Naive thymus-derived CD8-positive, alpha-beta T cell (primary cell): ENCODE data around the gene LRSAM1. TPM values are rescaled to one million over a fixed set of nuclear protein-coding genes. Genes with fewer than 3 reads are reported as not detected.

ENCODE experiments used
- ATAC-seq, 2 donors: fragments of 150-1000 bp; cut with Tn5 transposase in 1 of 2; sonication (Bioruptor Pico), chemical (Tn5 transposase) in 1 of 2; 1 replicate in 1 of 2; 2 replicates in 1 of 2; pipeline ENCODE4 v1.10.0; 2021; ENCODE audit warnings: mild to moderate bottlenecking in 2 of 2, moderate library complexity in 2 of 2
- POLR2A ChIA-PET: fragments of 350-600 bp; sonication (Branson Sonifier 250); formaldehyde crosslinking; loops from one replicate; lab custom pipeline; 2021; ENCODE audit warnings: antibody characterized with exemption; lab: Charles Lee
- DNase-seq, 10 donors: peaks; one replicate each; pipeline versions ENCODE4 v3.0.0 to v3.0.0-alpha.2; 2020 to 2022
- H3K27ac Mint-ChIP-seq, 10 donors: one replicate each; pipeline ENCODE4 v1.8.0; 2020 to 2022; ENCODE audit warnings: mild to moderate bottlenecking in 10 of 10, mixed read lengths in 10 of 10, moderate library complexity in 4 of 10, inconsistent platforms in 1 of 10
- H3K27me3 Mint-ChIP-seq, 5 donors: one replicate each; pipeline ENCODE4 v1.8.0; 2021 to 2022; ENCODE audit warnings: mixed read lengths in 5 of 5
- H3K36me3 Mint-ChIP-seq, 3 donors: one replicate each; pipeline ENCODE4 v1.8.0; 2020 to 2022; ENCODE audit warnings: mixed read lengths in 3 of 3, mild to moderate bottlenecking in 2 of 3, inconsistent platforms in 1 of 3
- H3K4me1 Mint-ChIP-seq, 4 donors: one replicate each; pipeline ENCODE4 v1.8.0; 2021 to 2022; ENCODE audit warnings: mixed read lengths in 4 of 4
- H3K4me3 Mint-ChIP-seq, 10 donors: one replicate each; pipeline ENCODE4 v1.8.0; 2020 to 2022; ENCODE audit warnings: mild to moderate bottlenecking in 10 of 10, mixed read lengths in 10 of 10, moderate library complexity in 6 of 10, inconsistent platforms in 1 of 10
- H3K9me3 Mint-ChIP-seq, 9 donors: one replicate each; pipeline ENCODE4 v1.8.0; 2020 to 2022; ENCODE audit warnings: mixed read lengths in 9 of 9, mild to moderate bottlenecking in 3 of 9, inconsistent platforms in 1 of 9, moderate library complexity in 1 of 9
- polyA plus RNA-seq, 3 donors: library from polyadenylated mRNA; unstranded; fragments of 300-500 nt; fragmentation: Illumina TruSeq; gene quantifications; one replicate each; pipeline ENCODE4 v1.2.3, GENCODE V29; 2021
- total RNA-seq, 8 experiments: library from RNA in 2 of 8; stranded (reverse) in 2 of 8; gene quantifications; one replicate each; pipeline ENCODE4 v1.2.3 and lab custom pipeline; 2021 to 2026

Gene LRSAM1
- total and polyA plus RNA-seq, 5 experiments from 2014 or later = 4.3 to 26.4 (median 9.6) TPM

GRCh38 chr9:127492616-127493015 is 41.3 kb downstream of the LRSAM1 start:
- Mint-ChIP-seq H3K36me3 (peaks cover 0 to 49% (median 2%) of the 10 kb centered on the region in 3 donors), H3K4me1 (no peaks in the 10 kb centered on the region), H3K27me3 (no peaks in the 10 kb centered on the region), H3K4me3 (no peak overlapping the region), H3K9me3 (no peaks in the 10 kb centered on the region), H3K27ac (peak overlapping the region in 1 of 10 donors; percentile 66)
- no peak for DNase-seq
- no peak for ATAC-seq
- POLR2A ChIA-PET = no interaction called here

DNA sequence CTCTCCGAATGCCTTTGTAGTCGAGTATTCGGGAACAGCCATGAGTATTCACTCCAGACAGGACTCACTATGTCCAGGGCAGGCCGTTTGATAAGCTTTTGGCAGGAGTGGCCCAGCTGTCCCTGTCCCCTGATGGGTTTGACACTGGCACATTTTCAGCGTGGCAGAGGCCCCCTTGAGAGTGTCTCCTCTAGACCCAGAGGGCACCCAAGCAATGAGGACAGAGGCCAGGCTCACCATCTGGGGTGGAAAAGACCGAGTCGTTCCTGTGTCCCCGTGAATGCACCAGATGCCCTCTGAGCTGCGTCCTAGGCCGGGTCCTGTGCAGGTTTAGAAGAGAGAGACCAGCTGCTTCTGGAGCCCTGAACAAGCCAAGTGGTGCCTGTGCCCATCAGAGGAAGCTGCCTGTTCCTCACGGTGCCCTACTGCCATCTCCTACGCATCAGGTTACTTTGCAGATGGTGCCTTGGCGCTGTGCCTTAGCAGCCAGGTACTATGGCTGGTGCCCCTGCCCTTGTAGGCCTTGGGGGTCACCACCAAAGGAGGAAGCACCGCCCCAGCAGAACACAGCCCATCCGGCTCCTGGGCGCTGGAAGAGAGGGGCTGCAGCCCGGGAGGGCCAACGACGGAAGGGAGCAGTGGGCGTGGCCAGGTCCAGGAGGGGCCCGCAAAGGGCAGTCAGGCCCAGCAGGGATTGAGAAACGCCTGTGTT is 42.4 kb downstream of the LRSAM1 start:
- H3K4me3 Mint-ChIP-seq = no peak overlapping the region
- no peaks in the 10 kb centered on the region for H3K4me1 Mint-ChIP-seq
- ATAC-seq (no peak), DNase-seq (no peak)
- H3K36me3 Mint-ChIP-seq = peaks cover 0 to 45% (median 2%) of the 10 kb centered on the region in 3 donors
- H3K27ac Mint-ChIP-seq = no peak overlapping the region
- POLR2A ChIA-PET = no interaction called here
- H3K27me3 Mint-ChIP-seq = no peaks in the 10 kb centered on the region
- no peaks in the 10 kb centered on the region for H3K9me3 Mint-ChIP-seq

DNA sequence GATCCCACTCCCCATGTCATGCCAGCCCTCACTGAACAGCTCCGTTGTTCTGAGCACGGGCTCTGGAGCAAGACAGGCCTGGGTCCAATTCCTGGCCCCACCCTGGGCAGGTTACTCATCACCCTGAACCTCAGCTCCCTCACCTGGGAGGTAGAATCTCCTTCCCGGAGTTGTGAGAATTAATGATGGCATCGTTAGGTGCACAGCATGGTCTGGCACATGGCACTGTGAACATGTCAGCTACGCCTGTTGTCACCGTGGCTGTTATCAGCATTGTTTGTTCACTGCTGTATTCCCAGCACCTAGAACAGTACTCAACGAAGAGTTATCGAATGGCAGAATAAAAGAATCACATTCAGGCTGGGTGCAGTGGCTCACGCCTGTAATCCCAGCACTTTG is 43.0 kb downstream of the LRSAM1 start:
- H3K36me3 Mint-ChIP-seq = peaks cover 0 to 42% (median 2%) of the 10 kb centered on the region in 3 donors
- POLR2A ChIA-PET = interaction anchor here (0.6 kb wide), 1 partner anchor 8 kb away, joined by 4 read pairs; no protein-coding TSS in a partner anchor

DNA sequence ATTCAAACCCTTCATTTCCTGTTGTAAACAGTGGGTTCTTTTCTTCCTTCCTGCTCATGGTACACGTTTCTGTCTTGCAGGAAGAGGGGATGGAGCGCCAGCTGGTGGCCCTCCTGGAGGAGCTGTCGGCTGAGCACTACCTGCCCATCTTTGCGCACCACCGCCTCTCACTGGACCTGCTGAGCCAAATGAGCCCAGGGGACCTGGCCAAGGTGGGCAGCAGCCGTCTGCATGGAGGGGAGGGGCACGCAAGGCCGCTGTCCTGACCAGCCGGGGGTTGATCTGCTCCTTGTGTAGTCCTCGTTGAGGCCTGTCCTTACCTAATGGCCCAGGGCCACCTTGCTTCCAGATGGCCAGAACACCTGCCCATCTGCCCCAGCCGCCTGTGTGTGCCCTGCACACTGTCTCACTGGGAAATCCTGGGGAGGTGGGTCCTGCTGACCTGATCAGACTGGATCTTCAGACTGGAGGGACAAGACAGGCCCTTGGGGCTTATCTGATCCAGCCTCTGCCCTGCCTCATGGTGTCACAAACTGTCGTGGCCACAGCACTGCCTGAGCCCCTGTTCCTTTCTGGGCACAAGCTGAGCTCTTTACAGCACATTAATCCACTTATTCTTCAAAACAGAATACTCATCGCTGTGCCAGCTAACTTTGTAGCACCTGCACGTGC is 44.7 kb downstream of the LRSAM1 start:
- H3K9me3 Mint-ChIP-seq = no peaks in the 10 kb centered on the region
- DNase-seq (peak in 1 of 10 donors; percentile 36), ATAC-seq (no peak)
- H3K4me3 Mint-ChIP-seq = no peak overlapping the region
- POLR2A ChIA-PET = no interaction called here
- no peaks in the 10 kb centered on the region for H3K27me3 Mint-ChIP-seq
- H3K36me3 Mint-ChIP-seq = peaks cover 0 to 35% (median 2%) of the 10 kb centered on the region in 3 donors
- peak overlapping the region in 2 of 10 donors; percentile 35 to 78 for H3K27ac Mint-ChIP-seq
- no peaks in the 10 kb centered on the region for H3K4me1 Mint-ChIP-seq

More for the DNA sequence above, 43.0 kb downstream of the LRSAM1 start:
- DNase-seq (no peak), ATAC-seq (no peak)
- H3K27ac Mint-ChIP-seq = no peak overlapping the region
- H3K4me3 Mint-ChIP-seq = no peak overlapping the region
- H3K27me3 Mint-ChIP-seq = no peaks in the 10 kb centered on the region
- no peaks in the 10 kb centered on the region for H3K4me1 Mint-ChIP-seq
- no peaks in the 10 kb centered on the region for H3K9me3 Mint-ChIP-seq

DNA sequence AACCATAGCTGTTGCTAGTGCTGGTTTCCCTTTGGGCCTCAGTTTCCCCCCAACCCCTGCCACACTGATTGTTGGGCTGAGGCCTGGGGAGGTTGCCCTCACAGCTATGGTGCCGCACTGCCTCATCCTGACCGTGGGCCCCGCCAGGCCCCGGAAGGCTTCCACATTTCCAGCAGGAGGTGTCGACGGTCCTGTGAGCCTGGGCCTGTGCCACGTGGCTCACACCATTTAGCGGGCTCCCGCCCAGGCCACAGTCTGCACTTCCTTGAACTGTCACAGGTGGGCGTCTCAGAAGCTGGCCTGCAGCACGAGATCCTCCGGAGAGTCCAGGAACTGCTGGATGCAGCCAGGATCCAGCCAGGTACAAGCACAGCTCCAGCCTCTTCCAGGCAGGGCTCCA is 45.7 kb downstream of the LRSAM1 start:
- DNase-seq (no peak), ATAC-seq (no peak)
- Mint-ChIP-seq H3K27ac (no peak overlapping the region), H3K4me3 (no peak overlapping the region), H3K27me3 (no peaks in the 10 kb centered on the region), H3K4me1 (no peaks in the 10 kb centered on the region), H3K36me3 (peaks cover 0 to 33% (median 2%) of the 10 kb centered on the region in 3 donors), H3K9me3 (no peaks in the 10 kb centered on the region)
- POLR2A ChIA-PET = no interaction called here

GRCh38 chr9:127497656-127498290 is 46.5 kb downstream of the LRSAM1 start:
- no peak for ATAC-seq
- Mint-ChIP-seq H3K36me3 (peaks cover 0 to 27% (median 2%) of the 10 kb centered on the region in 3 donors), H3K27me3 (no peaks in the 10 kb centered on the region), H3K9me3 (no peaks in the 10 kb centered on the region), H3K4me1 (no peaks in the 10 kb centered on the region), H3K27ac (no peak overlapping the region), H3K4me3 (no peak overlapping the region)
- peak in 1 of 10 donors; percentile 34 for DNase-seq
- POLR2A ChIA-PET = interaction anchor here (1.6 kb wide), 1 partner anchor 237 kb away, joined by 3 read pairs; the partner anchor contains the start of gene TOR2A

DNA sequence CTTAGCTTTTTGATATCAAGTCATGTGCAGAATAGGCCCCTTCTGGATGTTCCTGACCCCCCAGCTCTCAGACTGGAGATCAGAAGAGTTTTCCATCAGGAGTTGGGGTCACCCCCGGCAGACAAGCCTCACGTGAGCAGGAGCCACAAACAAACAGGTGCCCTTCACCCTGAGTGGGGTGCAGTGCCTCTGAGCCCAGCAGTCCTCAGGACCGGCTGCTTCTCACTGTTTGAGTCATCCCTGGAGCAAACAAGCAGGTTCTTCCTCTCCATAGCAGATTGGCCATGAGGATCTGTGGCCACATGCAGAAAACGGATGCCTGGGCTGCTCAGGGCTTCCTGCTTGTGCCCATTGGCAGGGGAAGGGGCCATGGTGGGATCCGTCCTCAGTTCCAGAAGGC is 47.0 kb downstream of the LRSAM1 start:
- ATAC-seq (no peak), DNase-seq (peak in 1 of 10 donors; percentile 37)
- Mint-ChIP-seq H3K36me3 (peaks cover 0 to 24% (median 2%) of the 10 kb centered on the region in 3 donors), H3K9me3 (no peaks in the 10 kb centered on the region), H3K4me1 (no peaks in the 10 kb centered on the region), H3K27ac (peak overlapping the region in 1 of 10 donors; percentile 79), H3K4me3 (no peak overlapping the region), H3K27me3 (no peaks in the 10 kb centered on the region)
- POLR2A ChIA-PET = interaction anchor here (1.6 kb wide), 1 partner anchor 236 kb away, joined by 3 read pairs; the partner anchor contains the start of gene TOR2A

- Mint-ChIP-seq H3K9me3 (no peaks in the 10 kb centered on the region), H3K4me3 (no peak overlapping the region), H3K36me3 (peaks cover 0 to 15% (median 2%) of the 10 kb centered on the region in 3 donors), H3K27ac (peak overlapping the region in 2 of 10 donors; percentile 29 to 32), H3K27me3 (no peaks in the 10 kb centered on the region), H3K4me1 (peaks cover 0 to 3% (median 0%) of the 10 kb centered on the region in 4 donors)
- POLR2A ChIA-PET = no interaction called here
- ATAC-seq (no peak), DNase-seq (peak in 1 of 10 donors; percentile 32)
Observed at GRCh38 chr9:127500399-127500798, 49.1 kb downstream of the LRSAM1 start.

GRCh38 chr9:127500862-127501261 is 49.6 kb downstream of the LRSAM1 start:
- peak in 1 of 10 donors; percentile 53 for DNase-seq
- no peak overlapping the region for H3K27ac Mint-ChIP-seq
- no peaks in the 10 kb centered on the region for H3K9me3 Mint-ChIP-seq
- no peak for ATAC-seq
- H3K4me3 Mint-ChIP-seq = no peak overlapping the region
- peaks cover 0 to 13% (median 2%) of the 10 kb centered on the region in 3 donors for H3K36me3 Mint-ChIP-seq
- H3K4me1 Mint-ChIP-seq = peaks cover 0 to 3% (median 0%) of the 10 kb centered on the region in 4 donors
- H3K27me3 Mint-ChIP-seq = no peaks in the 10 kb centered on the region
- POLR2A ChIA-PET = no interaction called here

DNA sequence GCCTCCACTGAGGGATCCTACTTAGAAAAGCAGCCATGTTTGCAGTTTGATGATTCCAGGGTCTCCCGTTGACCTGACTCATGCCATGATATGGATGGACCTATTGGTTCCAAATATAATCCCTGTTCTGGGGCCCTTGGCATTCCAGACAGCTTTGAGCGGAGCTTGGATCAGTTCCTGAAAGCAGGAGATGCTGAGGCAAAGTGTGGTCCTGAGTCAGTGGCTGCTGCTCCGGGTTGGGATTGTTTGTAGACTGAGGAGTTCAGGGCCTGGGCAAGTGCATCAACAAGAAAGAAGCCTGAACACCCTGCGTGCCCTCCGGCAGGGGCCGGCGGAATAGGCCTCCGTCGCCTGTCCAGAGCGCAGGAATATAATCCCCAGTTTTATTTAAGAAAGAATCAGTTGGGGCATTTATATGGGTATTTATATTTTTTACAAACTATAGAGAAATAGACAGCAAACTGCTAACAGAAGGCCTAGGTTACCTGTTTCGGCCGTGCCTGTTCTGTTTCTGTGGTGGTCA is 50.6 kb downstream of the LRSAM1 start:
- Mint-ChIP-seq H3K27ac (no peak overlapping the region), H3K27me3 (no peaks in the 10 kb centered on the region), H3K4me1 (peaks cover 0 to 3% (median 0%) of the 10 kb centered on the region in 4 donors), H3K4me3 (no peak overlapping the region), H3K9me3 (no peaks in the 10 kb centered on the region), H3K36me3 (peaks cover 0 to 6% (median 0%) of the 10 kb centered on the region in 3 donors)
- POLR2A ChIA-PET = interaction anchor here (0.7 kb wide), 3 partner anchors 7 to 781 kb away, joined by 3 to 7 read pairs (median 4); no protein-coding TSS in a partner anchor
- DNase-seq (peak in 1 of 10 donors; percentile 13), ATAC-seq (no peak)

GRCh38 chr9:127502706-127503378 is 51.5 kb downstream of the LRSAM1 start:
- POLR2A ChIA-PET = interaction anchor here (0.6 to 0.9 kb wide), 5 partner anchors 8 to 780 kb away, joined by 3 to 7 read pairs (median 4); partner anchors contain the start of gene TOR2A
- peak in 1 of 10 donors; percentile 54 for DNase-seq

More at GRCh38 chr9:127502706-127503378, 51.5 kb downstream of the LRSAM1 start:
- Mint-ChIP-seq H3K27ac (no peak overlapping the region), H3K9me3 (no peaks in the 10 kb centered on the region), H3K27me3 (no peaks in the 10 kb centered on the region), H3K4me1 (peaks cover 0 to 3% (median 0%) of the 10 kb centered on the region in 4 donors), H3K4me3 (no peak overlapping the region), H3K36me3 (peaks cover 0 to 4% (median 0%) of the 10 kb centered on the region in 3 donors)
- ATAC-seq = no peak
